GM19238 (cell line): ENCODE data around the gene IFI6.
A peak's percentile ranks its signal among the peaks of the same experiment; 100 is the strongest.
"Not testable (repeated sequence)": the region's sequence is repeated elsewhere in the genome, so short reads cannot be mapped to it uniquely, and the experiment has no call there.

Experiments
- DNase-seq: peaks from one replicate; pipeline ENCODE4 v3.0.0; 2011; ENCODE audit warnings: low spot score; ENCODE audit not compliant: insufficient read length

The IFI6 gene

GRCh38 chr1:27671964-27672749 is at the start of gene IFI6:
TSS of gene IFI6 (minus strand) at chr1:27672192. CDS start at chr1:27669314, 2,878 bp downstream.
- DNase-seq: peak; percentile 88

GRCh38 chr1:27719286-27720251 is 47.6 kb upstream of the IFI6 start:
- no peak for DNase-seq

GRCh38 chr1:27716262-27716895 is 44.4 kb upstream of the IFI6 start:
- DNase-seq: no peak

- DNase-seq: no peak
Observed at GRCh38 chr1:27713869-27714513, 42.0 kb upstream of the IFI6 start.

- DNase-seq: no peak
Observed at GRCh38 chr1:27713139-27713725, 41.2 kb upstream of the IFI6 start.

- DNase-seq: no peak
Observed at GRCh38 chr1:27710574-27710973, 38.6 kb upstream of the IFI6 start.

- no peak for DNase-seq
Observed at GRCh38 chr1:27705545-27705944, 33.6 kb upstream of the IFI6 start.

GRCh38 chr1:27704958-27705357 is 33.0 kb upstream of the IFI6 start:
- no peak for DNase-seq

- not testable (repeated sequence) for DNase-seq
Observed at GRCh38 chr1:27696835-27697234, 24.8 kb upstream of the IFI6 start.

- DNase-seq: no peak
Observed at GRCh38 chr1:27690183-27690582, 18.2 kb upstream of the IFI6 start.

GRCh38 chr1:27689423-27690173 is 17.6 kb upstream of the IFI6 start:
- no peak for DNase-seq

- DNase-seq: no peak
Observed at GRCh38 chr1:27687906-27688305, 15.9 kb upstream of the IFI6 start.

- no peak for DNase-seq
Observed at GRCh38 chr1:27686223-27686990, 14.4 kb upstream of the IFI6 start.

- DNase-seq: no peak
Observed at GRCh38 chr1:27684176-27684575, 12.2 kb upstream of the IFI6 start.

- no peak for DNase-seq
Observed at GRCh38 chr1:27682351-27682944, 10.5 kb upstream of the IFI6 start.

GRCh38 chr1:27681580-27681979 is 9.6 kb upstream of the IFI6 start:
- DNase-seq: not testable (repeated sequence)

- not testable (repeated sequence) for DNase-seq
Observed at GRCh38 chr1:27680225-27680791, 8.3 kb upstream of the IFI6 start.

- DNase-seq: no peak
Observed at GRCh38 chr1:27678747-27679146, 6.8 kb upstream of the IFI6 start.

GRCh38 chr1:27676410-27676809 is 4.4 kb upstream of the IFI6 start:
- no peak for DNase-seq
